HepG2 (cell line): ENCODE data around the gene VSTM1. TPM values are rescaled to one million over a fixed set of nuclear protein-coding genes. Genes with fewer than 3 reads are reported as not detected.

Experiments used
- GATA4 ChIP-seq: sonication (generic); IDR thresholded peaks from 2 replicates; pipeline ENCODE4 v1.6.1; 2016; ENCODE audit warnings: antibody characterized with exemption, low read depth, borderline replicate concordance
- HNRNPLL ChIP-seq: fragments of 200-400 bp; formaldehyde crosslinking; IDR thresholded peaks from 2 replicates; pipeline ENCODE4 v1.6.1; 2017; ENCODE audit warnings: mild to moderate bottlenecking, low read depth, low read length; ENCODE audit not compliant: poor library complexity, severe bottlenecking
- IKZF5 ChIP-seq: IDR thresholded peaks from 2 replicates; pipeline ENCODE4 v1.6.1; 2018; ENCODE audit warnings: missing genetic modification reagents, mild to moderate bottlenecking, missing compliant biosample characterization
- NR2F6 ChIP-seq, 2 experiments: IDR thresholded peaks; 2 replicates each; pipeline ENCODE4 v1.6.1; 2016; ENCODE audit warnings: antibody characterized with exemption in 1 of 2, mild to moderate bottlenecking in 1 of 2
- REL ChIP-seq: sonication (generic); formaldehyde crosslinking; conservative IDR thresholded peaks from 2 replicates; pipeline ENCODE4 v1.8.0; 2022; ENCODE audit warnings: mild to moderate bottlenecking, missing genetic modification reagents, moderate library complexity
- ZBTB25 ChIP-seq: IDR thresholded peaks from 2 replicates; pipeline ENCODE4 v1.6.1; 2018; ENCODE audit warnings: missing genetic modification reagents
- ZFP91 ChIP-seq: sonication (generic); formaldehyde crosslinking; IDR thresholded peaks from 2 replicates; pipeline ENCODE4 v1.9.0; 2022; ENCODE audit warnings: missing genetic modification reagents, mild to moderate bottlenecking, borderline replicate concordance
- ZNF124 ChIP-seq: sonication (generic); formaldehyde crosslinking; IDR thresholded peaks from 2 replicates; pipeline ENCODE4 v1.4.0; 2020; ENCODE audit warnings: missing genetic modification reagents
- ZNF430 ChIP-seq: sonication (generic); formaldehyde crosslinking; IDR thresholded peaks from 2 replicates; pipeline ENCODE4 v1.9.0; 2021; ENCODE audit warnings: mild to moderate bottlenecking, missing genetic modification reagents
- ZNF432 ChIP-seq: sonication (generic); formaldehyde crosslinking; IDR thresholded peaks from 2 replicates; pipeline ENCODE4 v1.5.0; 2020; ENCODE audit warnings: missing genetic modification reagents, mild to moderate bottlenecking, borderline replicate concordance
- ZNF556 ChIP-seq: sonication (generic); formaldehyde crosslinking; IDR thresholded peaks from 2 replicates; pipeline ENCODE4 v1.4.0; 2020; ENCODE audit warnings: mild to moderate bottlenecking, missing genetic modification reagents, borderline replicate concordance
- ZNF713 ChIP-seq: sonication (generic); formaldehyde crosslinking; IDR thresholded peaks from 2 replicates; pipeline ENCODE4 v1.4.0; 2020; ENCODE audit warnings: mild to moderate bottlenecking, missing genetic modification reagents
- ZNF770 ChIP-seq: sonication (generic); formaldehyde crosslinking; IDR thresholded peaks from 2 replicates; pipeline ENCODE4 v1.5.0; 2020; ENCODE audit warnings: mild to moderate bottlenecking, missing genetic modification reagents
- polyA plus RNA-seq, 8 experiments: library from polyadenylated mRNA; depleted of rRNA in 3 of 8; stranded (reverse) in 7 of 8; unstranded in 1 of 8; fragments of >200 nt; fragmentation: Illumina TruSeq in 4 of 8; extraction: Trizol in 4 of 8; gene quantifications; 2 replicates each; pipeline versions ENCODE4 v1.2.1 to v1.2.3, GENCODE V29; 2011 to 2016; ENCODE audit warnings: low read depth in 4 of 8, missing spikeins in 1 of 8, mixed read lengths in 1 of 8; ENCODE audit not compliant: insufficient read depth in 1 of 8
- total RNA-seq, 5 experiments: library from RNA; depleted of rRNA; stranded (reverse); fragments of >200 nt; fragmentation: Illumina TruSeq; extraction: Trizol; gene quantifications; 2 replicates each; pipeline ENCODE4 v1.2.3, GENCODE V29; 2016; ENCODE audit warnings: low read depth in 1 of 5
- TF ChIP-seq, protein P1 (sequence below), 2 experiments: sonication (generic) in 1 of 2; formaldehyde crosslinking in 1 of 2; IDR thresholded peaks; 2 replicates each; pipeline versions ENCODE4 v1.6.1 to v1.9.0; 2014 to 2022; ENCODE audit warnings: antibody characterized with exemption in 1 of 2, borderline replicate concordance in 1 of 2, inconsistent platforms in 1 of 2, low read depth in 1 of 2, missing genetic modification reagents in 1 of 2

The VSTM1 gene
- total and polyA plus RNA-seq, 2 of the 13 experiments (the other 11 are each of a cell fraction or from before 2014, with no cell fraction given), result not detected

GRCh38 chr19:54102421-54103169 lies 38.9 kb upstream of the VSTM1 start, which contains the start of gene NDUFA3 (continued):
- TF ChIP-seq IKZF5 (CRISPR knock-in tag) (0 out of 2 replicates have a peak, but pooled peaks have one; percentile 55), ZNF556 (CRISPR knock-in tag) (peak; percentile 34; the same call in 1 of the 2 replicates), ZNF770 (CRISPR knock-in tag) (peak; percentile 47; the same call in 1 of the 2 replicates), HNRNPLL (peak; percentile 49), REL (CRISPR knock-in tag) (peak; percentile 73), GATA4 (0 out of 2 replicates have a peak, but pooled peaks have one; percentile 14), ZFP91 (CRISPR knock-in tag) (peak; percentile 90; the same call in 1 of the 2 replicates), ZNF430 (CRISPR knock-in tag) (0 out of 2 replicates have a peak, but pooled peaks have one; percentile 44), ZBTB25 (peak; percentile 82; the same call in 1 of the 2 replicates), ZNF432 (CRISPR knock-in tag) (no peak), NR2F6 (IDR thresholded peaks at IDR 0.05) (peak; percentile 24; the same call in 1 of the 2 replicates), NR2F6 (CRISPR knock-in tag; IDR thresholded peaks at IDR 0.05) (peak; percentile 64), ZNF124 (CRISPR knock-in tag) (0 out of 2 replicates have a peak, but pooled peaks have one; percentile 60), ZNF713 (CRISPR knock-in tag) (no peak)
- TF ChIP-seq, protein P1, sequence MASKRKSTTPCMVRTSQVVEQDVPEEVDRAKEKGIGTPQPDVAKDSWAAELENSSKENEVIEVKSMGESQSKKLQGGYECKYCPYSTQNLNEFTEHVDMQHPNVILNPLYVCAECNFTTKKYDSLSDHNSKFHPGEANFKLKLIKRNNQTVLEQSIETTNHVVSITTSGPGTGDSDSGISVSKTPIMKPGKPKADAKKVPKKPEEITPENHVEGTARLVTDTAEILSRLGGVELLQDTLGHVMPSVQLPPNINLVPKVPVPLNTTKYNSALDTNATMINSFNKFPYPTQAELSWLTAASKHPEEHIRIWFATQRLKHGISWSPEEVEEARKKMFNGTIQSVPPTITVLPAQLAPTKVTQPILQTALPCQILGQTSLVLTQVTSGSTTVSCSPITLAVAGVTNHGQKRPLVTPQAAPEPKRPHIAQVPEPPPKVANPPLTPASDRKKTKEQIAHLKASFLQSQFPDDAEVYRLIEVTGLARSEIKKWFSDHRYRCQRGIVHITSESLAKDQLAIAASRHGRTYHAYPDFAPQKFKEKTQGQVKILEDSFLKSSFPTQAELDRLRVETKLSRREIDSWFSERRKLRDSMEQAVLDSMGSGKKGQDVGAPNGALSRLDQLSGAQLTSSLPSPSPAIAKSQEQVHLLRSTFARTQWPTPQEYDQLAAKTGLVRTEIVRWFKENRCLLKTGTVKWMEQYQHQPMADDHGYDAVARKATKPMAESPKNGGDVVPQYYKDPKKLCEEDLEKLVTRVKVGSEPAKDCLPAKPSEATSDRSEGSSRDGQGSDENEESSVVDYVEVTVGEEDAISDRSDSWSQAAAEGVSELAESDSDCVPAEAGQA (IDR thresholded peaks at IDR 0.05; ENCODE audit: low read depth), result peak; percentile 89
- TF ChIP-seq, protein P1 (CRISPR knock-in tag; IDR thresholded peaks at IDR 0.05; ENCODE audit: borderline replicate concordance), result no peak
